HEK293 (cell line): ENCODE data around the gene PSAP.

Source experiments
- CTCF ChIA-PET: fragments of 350-600 bp; formaldehyde crosslinking; extraction: SDS; loops from one replicate; lab custom pipeline; 2021; ENCODE audit warnings: antibody characterized with exemption; lab: Yijun Ruan, JAX
- POLR2A ChIA-PET: fragments of 300-600 bp; formaldehyde crosslinking; extraction: SDS; loops from one replicate; lab custom pipeline; 2020; ENCODE audit warnings: antibody characterized with exemption, inconsistent platforms; lab: Yijun Ruan, JAX
- H3K27ac ChIP-seq: fragments of 200-500 bp; sonication (Bioruptor generic); 2 replicates; pipeline ENCODE4 v1.5.1; 2014; ENCODE audit warnings: low read depth, low read length, control low read depth, inconsistent platforms; ENCODE audit errors: extremely low read depth
- H3K36me3 ChIP-seq, 2 experiments: fragments of 200-500 bp in 1 of 2; sonication (Bioruptor generic) in 1 of 2; 1 replicate in 1 of 2; 2 replicates in 1 of 2; pipeline ENCODE4 v1.5.1; 2014 to 2017; ENCODE audit warnings: inconsistent platforms in 2 of 2, low read length in 2 of 2; ENCODE audit not compliant: control insufficient read depth in 2 of 2, insufficient read depth in 1 of 2
- H3K4me1 ChIP-seq: fragments of 200-500 bp; sonication (Bioruptor generic); 2 replicates; pipeline ENCODE4 v1.5.1; 2014; ENCODE audit warnings: mild to moderate bottlenecking, low read length, inconsistent platforms; ENCODE audit not compliant: control insufficient read depth, insufficient read depth
- H3K4me3 ChIP-seq: 2 replicates; pipeline ENCODE4 v1.5.1; 2011; ENCODE audit warnings: low read depth, mild to moderate bottlenecking, control low read depth, low read length, moderate library complexity
- H3K9me3 ChIP-seq: fragments of 200-500 bp; sonication (Bioruptor generic); 2 replicates; pipeline ENCODE4 v1.5.1; 2014; ENCODE audit warnings: low read depth, low read length, inconsistent platforms; ENCODE audit not compliant: control insufficient read depth, insufficient read depth
- AEBP2 ChIP-seq: fragments of 450-650 bp; formaldehyde crosslinking; IDR thresholded peaks from 2 replicates; pipeline ENCODE4 v1.5.1; 2016; ENCODE audit warnings: missing biosample characterization, missing genetic modification characterization, borderline replicate concordance
- BCL6B ChIP-seq: fragments of 450-650 bp; formaldehyde crosslinking; IDR thresholded peaks from 2 replicates; pipeline ENCODE4 v1.5.1; 2017; ENCODE audit warnings: missing biosample characterization, missing genetic modification characterization
- GLI2 ChIP-seq: fragments of 450-650 bp; formaldehyde crosslinking; IDR thresholded peaks from 2 replicates; pipeline ENCODE4; 2017; ENCODE audit warnings: missing biosample characterization, missing genetic modification characterization, low read depth, borderline replicate concordance
- MEIS1 ChIP-seq: sonication (generic); formaldehyde crosslinking; IDR thresholded peaks from 2 replicates; pipeline ENCODE4 v1.8.1; 2022; ENCODE audit warnings: missing genetic modification reagents, mild to moderate bottlenecking, borderline replicate concordance
- PATZ1 ChIP-seq: fragments of 450-650 bp; formaldehyde crosslinking; IDR thresholded peaks from 2 replicates; pipeline ENCODE4 v1.5.1; 2016; ENCODE audit warnings: missing biosample characterization, missing genetic modification characterization
- PRDM1 ChIP-seq: fragments of 450-650 bp; formaldehyde crosslinking; IDR thresholded peaks from 2 replicates; pipeline ENCODE4; 2016; ENCODE audit warnings: missing biosample characterization, missing genetic modification characterization
- PRDM2 ChIP-seq: fragments of 450-650 bp; formaldehyde crosslinking; IDR thresholded peaks from 2 replicates; pipeline ENCODE4 v1.5.1; 2016; ENCODE audit warnings: missing biosample characterization, missing genetic modification characterization, borderline replicate concordance
- SP3 ChIP-seq: fragments of 450-650 bp; formaldehyde crosslinking; IDR thresholded peaks from 2 replicates; pipeline ENCODE4 v1.5.1; 2016; ENCODE audit warnings: missing biosample characterization, missing genetic modification characterization
- TRIM28 ChIP-seq: IDR thresholded peaks from 2 replicates; pipeline ENCODE4 v1.6.1; 2011; ENCODE audit warnings: low read length, control low read depth, borderline replicate concordance
- ZBTB26 ChIP-seq: fragments of 450-650 bp; formaldehyde crosslinking; optimal IDR thresholded peaks from 2 replicates; pipeline ENCODE3; 2016; ENCODE audit warnings: missing biosample characterization, mild to moderate bottlenecking, missing genetic modification characterization
- ZFHX2 ChIP-seq: fragments of 450-650 bp; formaldehyde crosslinking; conservative IDR thresholded peaks from 2 replicates; pipeline ENCODE4 v1.5.1; 2016; ENCODE audit warnings: missing biosample characterization, missing genetic modification characterization
- ZNF138 ChIP-seq: fragments of 450-650 bp; formaldehyde crosslinking; IDR thresholded peaks from 2 replicates; pipeline ENCODE4 v1.5.1; 2016; ENCODE audit warnings: missing biosample characterization, missing genetic modification characterization, borderline replicate concordance
- ZNF140 ChIP-seq: fragments of 450-650 bp; formaldehyde crosslinking; IDR thresholded peaks from 2 replicates; pipeline ENCODE4 v1.5.1; 2016; ENCODE audit warnings: missing biosample characterization, missing genetic modification characterization
- ZNF155 ChIP-seq: fragments of 450-650 bp; formaldehyde crosslinking; IDR thresholded peaks from 2 replicates; pipeline ENCODE4 v1.5.1; 2016; ENCODE audit warnings: missing biosample characterization, missing genetic modification characterization
- ZNF24 ChIP-seq: fragments of 450-650 bp; formaldehyde crosslinking; IDR thresholded peaks from 2 replicates; pipeline ENCODE4 v1.5.1; 2016; ENCODE audit warnings: missing biosample characterization, missing genetic modification characterization
- ZNF404 ChIP-seq: fragments of 450-650 bp; formaldehyde crosslinking; IDR thresholded peaks from 2 replicates; pipeline ENCODE4 v1.5.1; 2017; ENCODE audit warnings: missing biosample characterization, missing genetic modification characterization
- ZNF48 ChIP-seq: fragments of 450-650 bp; formaldehyde crosslinking; IDR thresholded peaks from 2 replicates; pipeline ENCODE4 v1.5.1; 2016; ENCODE audit warnings: missing biosample characterization, missing genetic modification characterization
- ZNF580 ChIP-seq: fragments of 450-650 bp; formaldehyde crosslinking; IDR thresholded peaks from 2 replicates; pipeline ENCODE4 v1.5.1; 2016; ENCODE audit warnings: missing biosample characterization, missing genetic modification characterization
- ZNF654 ChIP-seq: fragments of 450-650 bp; formaldehyde crosslinking; IDR thresholded peaks from 2 replicates; pipeline ENCODE4 v1.5.1; 2016; ENCODE audit warnings: low read depth, missing biosample characterization, missing genetic modification characterization
- ZNF785 ChIP-seq: fragments of 450-650 bp; formaldehyde crosslinking; IDR thresholded peaks from 2 replicates; pipeline ENCODE4 v1.5.1; 2016; ENCODE audit warnings: missing biosample characterization, missing genetic modification characterization
- ZSCAN16 ChIP-seq: fragments of 450-650 bp; formaldehyde crosslinking; IDR thresholded peaks from 2 replicates; pipeline ENCODE4 v1.5.1; 2016; ENCODE audit warnings: missing biosample characterization, missing genetic modification characterization

Gene PSAP

GRCh38 chr10:71828702-71829101, 22.3 kb downstream of the PSAP start (continued):
- TF ChIP-seq ZSCAN16 (tag by site-specific recombination) (no peak), PRDM2 (no peak), ZFHX2 (tag by site-specific recombination) (no peak)

GRCh38 chr10:71827852-71828251, 23.2 kb downstream of the PSAP start:
- no peaks in the 10 kb centered on the region for H3K4me1 ChIP-seq
- no peak overlapping the region for H3K27ac ChIP-seq
- CTCF ChIA-PET: interaction anchor here (0.7 kb wide), 2 partner anchors 8 to 10 kb away, joined by 3 read pairs; no protein-coding TSS in a partner anchor
- H3K9me3 ChIP-seq: no peaks in the 10 kb centered on the region
- no peak overlapping the region for H3K4me3 ChIP-seq
- H3K36me3 ChIP-seq: peaks cover 11 to 94% of the 10 kb centered on the region in 2 experiments
- POLR2A ChIA-PET: no interaction called here
- TF ChIP-seq TRIM28: no peak
- no peak for TF ChIP-seq PATZ1 (tag by site-specific recombination)
- no peak for TF ChIP-seq SP3 (tag by site-specific recombination)
- no peak for TF ChIP-seq ZNF404 (tag by site-specific recombination)
- no peak for TF ChIP-seq ZNF24 (tag by site-specific recombination)
- TF ChIP-seq ZNF654 (tag by site-specific recombination): no peak
- no peak for TF ChIP-seq ZNF48 (tag by site-specific recombination)

- peaks cover 16 to 95% of the 10 kb centered on the region in 2 experiments for H3K36me3 ChIP-seq
- TF ChIP-seq ZNF580 (tag by site-specific recombination) (no peak), PRDM1 (tag by site-specific recombination) (no peak), ZNF785 (tag by site-specific recombination) (no peak), ZNF138 (tag by site-specific recombination) (no peak), MEIS1 (CRISPR knock-in tag) (no peak), ZNF155 (tag by site-specific recombination) (no peak), ZNF48 (tag by site-specific recombination) (no peak), AEBP2 (no peak), ZBTB26 (tag by site-specific recombination) (no peak), ZNF140 (no peak), GLI2 (tag by site-specific recombination) (no peak), BCL6B (no peak)
Measured at GRCh38 chr10:71825217-71825616, 25.8 kb downstream of the PSAP start.

More at GRCh38 chr10:71825217-71825616, 25.8 kb downstream of the PSAP start:
- ChIA-PET CTCF (interaction anchor here (0.8 to 1.9 kb wide), 4 partner anchors 12 to 71 kb away, joined by 4 to 14 read pairs (median 6); no protein-coding TSS in a partner anchor), POLR2A (interaction anchor here (1.0 kb wide), 1 partner anchor 71 kb away, joined by 3 read pairs; no protein-coding TSS in a partner anchor)
- Histone ChIP-seq H3K4me1 (no peaks in the 10 kb centered on the region), H3K27ac (no peak overlapping the region), H3K9me3 (no peaks in the 10 kb centered on the region), H3K4me3 (no peak overlapping the region)
